ENCODE data around the gene PPP2R2C.

Gene PPP2R2C

DNA sequence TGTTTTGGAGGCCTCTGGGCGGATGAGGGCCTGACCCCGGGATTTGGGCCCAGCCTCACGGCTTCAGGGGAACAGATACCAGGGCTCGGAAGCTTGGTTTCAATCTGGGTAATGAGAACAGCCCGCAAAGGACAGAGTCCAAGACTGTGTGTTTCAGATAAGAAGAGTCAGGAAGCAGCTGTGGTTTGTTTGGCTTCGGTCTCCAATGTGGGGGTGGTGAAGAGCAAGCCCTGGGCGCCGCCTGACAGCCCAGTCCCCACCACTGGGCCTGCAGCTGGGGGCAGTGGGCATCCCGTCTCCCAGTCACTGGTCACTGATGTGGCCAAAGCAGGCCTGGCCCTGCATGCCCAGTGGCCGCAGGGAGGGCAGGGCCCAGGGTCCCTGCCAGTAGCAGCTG lies 193.6 kb downstream of the PPP2R2C start:
- no peak for DNase-seq

DNA sequence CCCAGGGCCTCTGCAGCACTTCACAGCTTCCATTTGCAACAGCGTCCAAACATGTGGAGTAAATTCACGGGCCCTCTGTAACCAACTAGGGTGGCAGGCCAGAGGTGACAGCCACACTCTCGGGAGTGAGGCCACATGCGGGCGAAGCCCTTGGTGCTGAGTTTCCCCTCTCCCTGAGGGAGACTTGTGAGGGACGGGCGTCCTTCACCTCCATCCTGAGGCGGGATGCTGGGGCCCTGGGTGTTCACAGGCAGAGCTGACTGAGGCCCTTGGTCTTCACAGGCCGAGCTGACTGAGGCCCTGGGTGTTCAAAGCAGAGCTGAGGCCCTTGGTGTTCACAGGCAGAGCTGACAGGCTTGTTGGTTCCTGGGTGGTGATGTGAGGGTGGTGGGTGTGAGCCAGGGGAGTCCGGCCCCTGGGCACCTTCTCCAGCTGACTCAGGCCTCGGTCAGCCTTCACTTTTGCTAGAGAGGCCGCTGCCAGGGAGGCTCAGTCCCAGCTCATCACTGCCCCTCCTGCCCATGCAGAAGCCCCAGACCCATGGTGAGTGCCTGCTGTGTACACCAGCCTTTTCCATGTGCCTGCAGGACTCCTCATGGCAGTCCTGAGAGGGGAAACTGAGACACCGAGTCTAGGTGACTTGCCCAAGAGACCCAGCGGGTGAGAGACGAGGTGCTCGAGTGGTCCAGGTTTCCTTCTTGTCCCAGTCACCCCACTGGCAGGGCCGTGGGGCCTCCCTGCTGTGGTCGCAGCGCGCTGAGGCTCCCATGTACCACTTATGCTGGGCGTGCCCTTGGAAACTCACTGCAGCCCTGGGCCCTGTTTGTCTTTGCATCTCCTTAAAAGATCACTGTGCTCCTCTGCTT lies 194.2 kb downstream of the PPP2R2C start:
- no peak for DNase-seq

DNA sequence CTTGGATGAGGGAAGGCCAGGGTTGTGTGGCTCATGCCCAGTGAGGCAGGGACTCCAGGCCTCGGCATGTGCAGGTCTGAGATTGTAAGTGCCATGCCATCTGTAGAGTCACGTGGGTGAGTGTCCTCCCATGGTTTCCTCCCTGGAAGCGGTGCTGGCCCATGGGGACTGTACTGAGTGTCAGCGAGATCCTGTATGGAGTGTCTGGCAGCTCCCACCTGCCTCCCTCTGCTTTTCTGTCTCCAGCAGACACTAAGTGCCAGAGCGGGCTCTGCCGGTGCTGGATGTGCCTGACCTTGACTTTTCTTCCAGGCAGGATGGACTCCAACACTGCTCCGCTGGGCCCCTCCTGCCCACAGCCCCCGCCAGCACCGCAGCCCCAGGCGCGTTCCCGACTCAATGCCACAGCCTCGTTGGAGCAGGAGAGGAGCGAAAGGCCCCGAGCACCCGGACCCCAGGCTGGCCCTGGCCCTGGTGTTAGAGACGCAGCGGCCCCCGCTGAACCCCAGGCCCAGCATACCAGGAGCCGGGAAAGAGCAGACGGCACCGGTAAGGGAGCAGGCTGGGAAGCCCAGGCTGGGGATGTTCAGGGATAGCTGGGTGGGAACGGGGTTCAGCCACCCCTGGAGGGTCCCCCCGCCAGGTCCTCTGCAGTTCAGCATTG lies 195.1 kb downstream of the PPP2R2C start:
- DNase-seq: no peak

DNA sequence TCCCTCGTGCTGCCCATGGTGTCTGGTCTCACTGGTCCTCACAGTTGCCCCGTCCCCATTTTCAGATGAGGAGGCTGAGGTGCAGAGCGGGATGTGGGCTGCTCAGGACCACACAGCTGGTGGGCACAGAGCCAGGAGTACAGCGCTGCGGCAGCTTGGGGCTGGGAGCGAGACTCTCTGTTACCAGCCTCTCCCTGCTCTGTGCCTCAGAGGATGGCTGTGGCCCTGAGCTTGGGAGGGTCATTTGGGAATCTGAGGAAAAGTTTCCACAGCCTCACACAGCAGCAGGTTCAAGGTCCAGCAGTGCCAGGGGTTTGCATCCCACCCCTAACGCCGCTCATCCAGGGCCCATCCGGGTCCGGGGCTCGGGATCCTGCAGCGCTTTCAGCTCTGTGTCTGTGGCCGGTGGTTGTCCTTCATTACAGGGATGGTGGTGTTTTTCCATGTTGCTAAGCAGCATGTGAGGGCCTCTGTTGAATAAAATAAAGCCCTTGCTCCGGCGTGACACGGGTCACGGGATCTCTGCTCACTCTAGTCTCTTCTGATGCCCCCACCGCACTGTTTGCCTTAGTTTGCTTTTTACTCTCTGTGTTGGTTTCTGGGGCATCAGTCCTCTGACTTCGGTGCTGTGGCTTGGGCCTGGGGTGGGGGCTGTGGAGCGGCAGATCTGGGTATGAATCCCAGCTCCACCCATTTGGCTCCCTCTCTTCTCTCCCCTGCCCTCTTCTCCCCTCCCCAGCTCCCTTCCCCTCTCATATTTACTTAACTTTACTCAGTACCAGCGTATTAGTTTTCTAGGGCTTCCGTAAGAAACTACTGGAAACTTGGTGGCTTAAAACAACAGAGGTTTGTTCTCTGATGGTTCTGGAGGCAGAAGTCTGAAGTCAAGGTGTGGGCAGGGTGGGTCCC lies 196.3 kb downstream of the PPP2R2C start:
- DNase-seq: no peak

DNA sequence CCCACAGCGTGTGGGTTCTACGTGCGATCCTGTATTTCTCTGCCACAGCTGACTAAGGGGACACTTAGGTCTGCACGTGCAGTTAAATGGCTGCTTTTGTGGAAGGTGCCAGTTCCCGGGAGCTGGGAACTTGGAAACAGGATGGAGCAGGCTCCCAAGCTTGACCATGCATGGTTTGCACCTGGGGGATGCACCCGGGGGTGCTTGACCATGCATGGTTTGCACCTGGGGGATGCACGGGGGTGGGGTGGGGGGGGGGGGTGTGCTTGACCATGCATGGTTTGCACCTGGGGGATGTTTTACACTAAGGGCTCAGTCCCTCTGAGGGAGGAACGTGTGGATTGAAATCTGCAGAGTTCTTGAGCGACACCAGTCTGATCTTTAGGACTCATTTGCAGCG lies 197.1 kb downstream of the PPP2R2C start:
- no peak for DNase-seq

DNA sequence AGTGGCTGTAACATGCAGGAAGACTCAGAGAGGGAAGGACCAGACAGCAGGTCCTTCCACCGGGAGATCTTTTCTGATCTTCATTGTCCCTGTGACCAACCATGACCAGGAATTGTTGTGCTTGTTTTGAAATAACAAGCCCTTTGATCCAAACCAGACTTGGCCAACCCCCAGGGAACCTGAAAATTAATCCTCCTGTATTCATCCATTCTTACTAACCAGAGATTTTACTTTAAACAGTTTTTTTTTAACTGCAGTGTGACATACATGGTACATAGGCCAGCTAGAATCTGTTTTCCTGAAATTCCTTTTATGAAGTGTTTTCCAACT lies 198.8 kb downstream of the PPP2R2C start:
- DNase-seq: no peak

DNA sequence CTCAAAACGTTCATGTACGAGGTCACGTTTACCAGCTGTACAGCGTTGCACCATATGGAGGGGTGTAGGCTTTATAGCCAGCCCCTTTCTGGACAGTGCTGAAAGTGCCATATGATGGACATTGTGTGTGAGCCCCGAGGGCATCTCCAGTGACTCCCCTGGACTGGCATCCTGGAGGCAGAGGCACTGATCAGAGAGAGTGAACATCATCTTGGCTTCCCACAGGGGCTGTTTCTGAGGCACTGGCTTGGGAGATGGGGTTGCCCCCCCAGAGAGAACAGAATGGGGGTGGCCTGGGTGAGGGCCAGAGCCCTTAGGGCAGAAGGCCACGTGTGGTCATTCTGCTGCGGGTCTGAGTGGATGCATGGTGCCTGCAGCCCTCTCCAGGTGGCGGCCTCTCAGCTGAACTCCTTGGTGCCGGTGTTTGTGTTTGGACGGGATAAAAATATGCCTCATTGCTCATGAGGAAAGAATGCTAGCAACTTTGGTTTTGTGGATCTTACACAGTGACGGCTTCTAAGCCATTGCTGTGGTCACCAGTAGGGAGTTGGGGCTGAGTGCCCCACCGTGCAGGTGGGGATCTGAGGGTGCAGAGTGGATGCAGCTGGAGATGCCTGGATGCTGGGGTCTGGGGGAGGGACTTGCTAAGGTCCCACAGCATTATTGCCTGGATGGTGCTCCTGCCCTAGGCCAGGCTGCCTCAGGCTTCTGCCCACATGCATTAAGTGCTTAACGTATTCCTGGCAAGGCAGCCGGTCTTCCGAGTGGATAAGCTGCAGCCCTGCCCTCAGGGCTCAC lies 199.4 kb downstream of the PPP2R2C start:
- peak; percentile 70 for DNase-seq

DNA sequence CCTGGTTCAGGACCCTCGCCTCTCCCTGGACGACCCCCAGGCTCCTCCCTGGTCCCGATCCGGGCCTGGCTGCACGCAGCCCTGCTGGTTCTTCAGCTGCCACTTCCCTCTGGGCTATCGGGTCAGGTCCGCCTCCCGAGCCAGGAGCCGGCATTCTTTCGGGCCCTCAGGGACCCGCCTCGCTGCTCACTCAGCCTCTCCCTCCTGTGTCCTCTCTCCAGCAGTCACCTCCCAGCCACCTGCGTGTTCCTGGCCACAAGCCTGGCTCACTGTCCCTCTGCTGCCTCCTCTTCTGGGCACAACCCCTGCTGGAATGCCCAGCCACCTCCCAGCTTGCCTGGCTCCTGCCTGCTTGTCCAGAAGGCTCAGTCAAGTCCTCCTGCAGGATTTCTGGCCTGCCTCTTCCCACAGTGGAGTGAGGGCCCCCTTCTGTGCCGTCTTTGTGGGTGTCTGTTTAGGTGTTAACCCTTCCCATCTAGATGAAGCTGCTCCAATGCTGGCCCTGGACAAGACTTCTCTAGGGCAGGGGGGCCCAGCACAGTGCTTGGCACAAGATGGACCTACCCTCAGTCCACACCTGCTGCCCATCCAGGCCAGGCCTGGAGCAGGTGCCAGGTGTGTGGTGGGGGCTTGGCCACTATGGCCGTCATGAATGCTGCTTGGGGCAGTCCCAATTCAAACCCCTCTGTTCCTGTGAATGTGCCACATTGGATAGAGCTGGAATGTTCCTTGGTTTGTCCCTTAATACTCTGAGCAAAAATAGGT lies 200.5 kb downstream of the PPP2R2C start:
- no peak for DNase-seq

DNA sequence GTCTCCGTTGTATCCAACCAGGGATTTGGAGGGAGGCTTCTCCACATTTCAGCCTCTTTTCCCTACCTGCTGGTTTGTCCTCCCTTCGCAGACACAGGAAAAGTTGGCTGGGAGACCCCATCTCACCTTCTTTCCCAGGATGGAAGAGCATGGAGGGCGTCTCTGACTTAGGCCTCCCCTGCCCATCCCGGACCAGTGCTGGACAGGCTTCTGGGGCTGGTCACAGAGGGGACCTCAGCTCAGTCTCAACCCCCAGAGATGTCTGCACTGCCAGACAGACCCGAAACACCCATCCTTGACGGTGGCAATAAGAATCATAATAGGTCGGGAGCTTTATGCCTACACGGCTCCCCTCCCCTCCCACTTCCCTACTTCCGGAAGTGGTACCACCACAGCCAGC lies 201.2 kb downstream of the PPP2R2C start:
- no peak for DNase-seq

DNA sequence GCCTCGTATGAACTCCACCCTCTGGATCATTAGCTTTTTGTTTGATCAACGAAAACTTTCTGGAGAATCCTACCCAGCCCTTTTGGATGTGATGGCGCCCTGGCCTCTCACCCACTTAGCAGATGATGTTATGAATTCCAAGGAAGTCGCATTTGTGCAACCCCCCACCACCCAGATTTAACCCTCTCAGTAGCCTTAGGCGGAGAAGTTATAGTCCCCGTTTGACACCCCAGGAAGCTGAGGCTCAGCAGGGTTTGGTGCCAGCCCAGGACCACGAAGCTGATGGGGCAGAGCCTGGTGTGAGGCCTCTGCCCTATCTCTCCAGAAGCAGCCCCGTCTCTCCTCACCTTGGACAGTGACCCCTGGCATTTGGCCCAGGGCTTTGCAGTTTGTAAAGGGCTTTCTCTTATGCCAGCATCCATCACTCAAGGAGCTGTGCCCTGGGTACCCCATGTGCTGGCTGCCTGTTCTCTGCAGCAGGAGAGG lies 201.7 kb downstream of the PPP2R2C start:
- peak; percentile 32 for DNase-seq

Measured in fibroblast of skin of right quadriceps (primary cell).